ENCODE results near the gene NGF.

DNA sequence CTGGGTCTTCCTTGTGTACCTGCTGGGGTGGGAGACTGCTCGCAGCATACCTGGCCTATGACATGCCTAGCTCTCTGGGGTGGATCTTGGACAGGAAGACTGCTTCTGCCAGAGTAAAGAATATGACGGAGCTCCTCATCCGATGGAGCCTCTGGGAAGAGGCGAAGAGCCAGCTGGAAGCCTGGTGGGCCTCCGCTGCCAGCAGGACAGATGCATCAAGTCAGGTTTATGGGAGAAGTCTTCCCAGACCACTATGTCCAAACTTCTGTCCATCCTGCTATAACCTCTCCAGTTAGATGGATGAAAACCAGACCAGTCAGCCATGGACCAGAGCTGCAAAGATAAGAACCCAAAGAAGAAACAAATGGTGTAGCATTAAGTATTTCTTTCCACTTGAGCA is 27.7 kb upstream of the NGF start:
- TF ChIP-seq NR2C2 (CRISPR knock-in tag; IDR thresholded peaks at IDR 0.05) (no peak), NR2C2 (tag; IDR thresholded peaks at IDR 0.05) (no peak), ZNF589 (CRISPR knock-in tag; IDR thresholded peaks at IDR 0.05; ENCODE audit: low read depth) (no peak), FOS (IDR thresholded peaks at IDR 0.05; ENCODE audit: extremely low read depth, insufficient read length) (no peak), JUND (IDR thresholded peaks at IDR 0.05; ENCODE audit: borderline replicate concordance, low read depth, low read length) (no peak), JUND (tag; IDR thresholded peaks at IDR 0.05; ENCODE audit: borderline replicate concordance, low read depth, low read length) (no peak), FOXM1 (IDR thresholded peaks at IDR 0.05; ENCODE audit: low read depth) (no peak), FOXM1 (CRISPR knock-in tag; IDR thresholded peaks at IDR 0.05; ENCODE audit: low read depth) (no peak), SIX5 (IDR thresholded peaks at IDR 0.05; ENCODE audit: borderline replicate concordance in 1 of 2, insufficient read depth in 1 of 2, low read depth in 1 of 2, low read length in 2 of 2) (no peak), NFRKB (IDR thresholded peaks at IDR 0.05; ENCODE audit: low read depth) (no peak)
- TF ChIP-seq, protein P1, sequence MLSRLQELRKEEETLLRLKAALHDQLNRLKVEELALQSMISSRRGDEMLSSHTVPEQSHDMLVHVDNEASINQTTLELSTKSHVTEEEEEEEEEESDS (CRISPR knock-in tag; IDR thresholded peaks at IDR 0.05): no peak
- TF ChIP-seq, protein P2, sequence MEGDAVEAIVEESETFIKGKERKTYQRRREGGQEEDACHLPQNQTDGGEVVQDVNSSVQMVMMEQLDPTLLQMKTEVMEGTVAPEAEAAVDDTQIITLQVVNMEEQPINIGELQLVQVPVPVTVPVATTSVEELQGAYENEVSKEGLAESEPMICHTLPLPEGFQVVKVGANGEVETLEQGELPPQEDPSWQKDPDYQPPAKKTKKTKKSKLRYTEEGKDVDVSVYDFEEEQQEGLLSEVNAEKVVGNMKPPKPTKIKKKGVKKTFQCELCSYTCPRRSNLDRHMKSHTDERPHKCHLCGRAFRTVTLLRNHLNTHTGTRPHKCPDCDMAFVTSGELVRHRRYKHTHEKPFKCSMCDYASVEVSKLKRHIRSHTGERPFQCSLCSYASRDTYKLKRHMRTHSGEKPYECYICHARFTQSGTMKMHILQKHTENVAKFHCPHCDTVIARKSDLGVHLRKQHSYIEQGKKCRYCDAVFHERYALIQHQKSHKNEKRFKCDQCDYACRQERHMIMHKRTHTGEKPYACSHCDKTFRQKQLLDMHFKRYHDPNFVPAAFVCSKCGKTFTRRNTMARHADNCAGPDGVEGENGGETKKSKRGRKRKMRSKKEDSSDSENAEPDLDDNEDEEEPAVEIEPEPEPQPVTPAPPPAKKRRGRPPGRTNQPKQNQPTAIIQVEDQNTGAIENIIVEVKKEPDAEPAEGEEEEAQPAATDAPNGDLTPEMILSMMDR (IDR thresholded peaks at IDR 0.05 in 2 of 3, conservative IDR thresholded peaks at IDR 0.05 in 1 of 3; ENCODE audit: insufficient read depth in 2 of 3, low read depth in 1 of 3, low read length in 3 of 3): no peak
